IPS-18a (cell line): ENCODE measurements around the gene AP3B1.

Experiments used
- H3K27ac ChIP-seq: one replicate; pipeline ENCODE4 v1.5.1; 2013; ENCODE audit warnings: low read length
- H3K27me3 ChIP-seq: one replicate; pipeline ENCODE4 v1.6.1; 2013; ENCODE audit warnings: mild to moderate bottlenecking, low read length; ENCODE audit not compliant: control insufficient read depth, insufficient read depth
- H3K36me3 ChIP-seq: one replicate; pipeline ENCODE4 v1.6.1; 2013; ENCODE audit warnings: low read depth, low read length; ENCODE audit not compliant: control insufficient read depth
- H3K4me1 ChIP-seq: one replicate; pipeline ENCODE4 v1.6.1; 2013; ENCODE audit warnings: low read depth, low read length; ENCODE audit not compliant: control insufficient read depth
- H3K4me3 ChIP-seq: one replicate; pipeline ENCODE4 v1.5.1; 2013; ENCODE audit warnings: low read length
- H3K9ac ChIP-seq: one replicate; pipeline ENCODE4 v1.6.1; 2013; ENCODE audit warnings: mild to moderate bottlenecking, low read length, moderate library complexity
- H3K9me3 ChIP-seq: one replicate; pipeline ENCODE4 v1.6.1; 2013; ENCODE audit warnings: low read depth, low read length; ENCODE audit not compliant: control insufficient read depth

AP3B1 gene

GRCh38 chr5:78286290-78286689, 8.2 kb downstream of the AP3B1 start:
- H3K9me3 ChIP-seq = no peaks in the 10 kb centered on the region
- no peak overlapping the region for H3K4me3 ChIP-seq
- no peaks in the 10 kb centered on the region for H3K36me3 ChIP-seq
- peaks cover 6% of the 10 kb centered on the region for H3K4me1 ChIP-seq
- H3K27ac ChIP-seq = no peak overlapping the region
- no peaks in the 10 kb centered on the region for H3K27me3 ChIP-seq
- H3K9ac ChIP-seq = no peak overlapping the region

- H3K27me3 ChIP-seq = no peaks in the 10 kb centered on the region
- no peak overlapping the region for H3K9ac ChIP-seq
- H3K27ac ChIP-seq = no peak overlapping the region
- peaks cover 6% of the 10 kb centered on the region for H3K4me1 ChIP-seq
- H3K36me3 ChIP-seq = no peaks in the 10 kb centered on the region
- H3K9me3 ChIP-seq = no peaks in the 10 kb centered on the region
- no peak overlapping the region for H3K4me3 ChIP-seq
These were observed 10.7 kb downstream of the AP3B1 start for GRCh38 chr5:78283802-78284201.

GRCh38 chr5:78283105-78283504, 11.4 kb downstream of the AP3B1 start:
- Histone ChIP-seq H3K9me3 (no peaks in the 10 kb centered on the region), H3K36me3 (no peaks in the 10 kb centered on the region), H3K4me3 (no peak overlapping the region), H3K27ac (no peak overlapping the region), H3K27me3 (no peaks in the 10 kb centered on the region), H3K4me1 (peaks cover 3% of the 10 kb centered on the region), H3K9ac (no peak overlapping the region)

- H3K4me1 ChIP-seq = no peaks in the 10 kb centered on the region
- no peaks in the 10 kb centered on the region for H3K36me3 ChIP-seq
- H3K27me3 ChIP-seq = no peaks in the 10 kb centered on the region
These were observed 14.2 kb downstream of the AP3B1 start for GRCh38 chr5:78280261-78280660.

GRCh38 chr5:78279194-78279593, 15.3 kb downstream of the AP3B1 start:
- Histone ChIP-seq H3K4me3 (no peak overlapping the region), H3K27ac (no peak overlapping the region), H3K27me3 (no peaks in the 10 kb centered on the region), H3K36me3 (no peaks in the 10 kb centered on the region), H3K9ac (no peak overlapping the region), H3K9me3 (no peaks in the 10 kb centered on the region), H3K4me1 (peaks cover 2% of the 10 kb centered on the region)

More at GRCh38 chr5:78280261-78280660, 14.2 kb downstream of the AP3B1 start:
- Histone ChIP-seq H3K9me3 (no peaks in the 10 kb centered on the region), H3K27ac (no peak overlapping the region), H3K4me3 (no peak overlapping the region), H3K9ac (no peak overlapping the region)

- Histone ChIP-seq H3K36me3 (no peaks in the 10 kb centered on the region), H3K27me3 (no peaks in the 10 kb centered on the region), H3K27ac (no peak overlapping the region), H3K9ac (no peak overlapping the region), H3K4me1 (peaks cover 17% of the 10 kb centered on the region), H3K9me3 (no peaks in the 10 kb centered on the region), H3K4me3 (no peak overlapping the region)
These were observed 16.8 kb downstream of the AP3B1 start for GRCh38 chr5:78277715-78278114.

- no peaks in the 10 kb centered on the region for H3K9me3 ChIP-seq
- no peaks in the 10 kb centered on the region for H3K27me3 ChIP-seq
- H3K4me1 ChIP-seq = peaks cover 33% of the 10 kb centered on the region
- H3K4me3 ChIP-seq = no peak overlapping the region
- H3K36me3 ChIP-seq = no peaks in the 10 kb centered on the region
- no peak overlapping the region for H3K9ac ChIP-seq
- H3K27ac ChIP-seq = no peak overlapping the region
These were observed 18.4 kb downstream of the AP3B1 start for GRCh38 chr5:78275998-78276543.

GRCh38 chr5:78274540-78275197, 19.8 kb downstream of the AP3B1 start:
- Histone ChIP-seq H3K27me3 (no peaks in the 10 kb centered on the region), H3K9ac (no peak overlapping the region), H3K36me3 (no peaks in the 10 kb centered on the region), H3K4me3 (no peak overlapping the region), H3K9me3 (no peaks in the 10 kb centered on the region), H3K27ac (no peak overlapping the region), H3K4me1 (peaks cover 38% of the 10 kb centered on the region)

- H3K27me3 ChIP-seq = no peaks in the 10 kb centered on the region
- no peaks in the 10 kb centered on the region for H3K9me3 ChIP-seq
- no peak overlapping the region for H3K4me3 ChIP-seq
- no peaks in the 10 kb centered on the region for H3K36me3 ChIP-seq
- no peak overlapping the region for H3K27ac ChIP-seq
- H3K9ac ChIP-seq = no peak overlapping the region
- peaks cover 38% of the 10 kb centered on the region for H3K4me1 ChIP-seq
These were observed 21.1 kb downstream of the AP3B1 start for GRCh38 chr5:78273436-78273835.

- Histone ChIP-seq H3K9me3 (no peaks in the 10 kb centered on the region), H3K27ac (peak overlapping the region; percentile 6), H3K4me1 (peaks cover 38% of the 10 kb centered on the region), H3K4me3 (peak overlapping the region; percentile 23), H3K27me3 (no peaks in the 10 kb centered on the region), H3K36me3 (no peaks in the 10 kb centered on the region), H3K9ac (no peak overlapping the region)
These were observed 22.7 kb downstream of the AP3B1 start for GRCh38 chr5:78271766-78272165.

GRCh38 chr5:78269088-78269703, 25.3 kb downstream of the AP3B1 start:
- H3K27me3 ChIP-seq = no peaks in the 10 kb centered on the region
- peaks cover 36% of the 10 kb centered on the region for H3K4me1 ChIP-seq
- no peaks in the 10 kb centered on the region for H3K9me3 ChIP-seq
- peaks cover 12% of the 10 kb centered on the region for H3K36me3 ChIP-seq
- H3K9ac ChIP-seq = no peak overlapping the region
- H3K27ac ChIP-seq = no peak overlapping the region
- no peak overlapping the region for H3K4me3 ChIP-seq

GRCh38 chr5:78268356-78268755, 26.1 kb downstream of the AP3B1 start:
- Histone ChIP-seq H3K4me3 (no peak overlapping the region), H3K36me3 (peaks cover 14% of the 10 kb centered on the region), H3K27me3 (no peaks in the 10 kb centered on the region), H3K9me3 (no peaks in the 10 kb centered on the region), H3K9ac (no peak overlapping the region), H3K4me1 (peaks cover 27% of the 10 kb centered on the region), H3K27ac (no peak overlapping the region)
